HEK293T (cell line): Measurements from ENCODE around the gene ITIH2.
"Not testable (repeated sequence)": the region's sequence is repeated elsewhere in the genome, so short reads cannot be mapped to it uniquely, and the experiment has no call there.

Experiments used
- CTCF ChIA-PET: fragments of 350-600 bp; formaldehyde crosslinking; extraction: SDS; loops from one replicate; lab custom pipeline; 2021; ENCODE audit warnings: antibody characterized with exemption, inconsistent platforms; lab: Yijun Ruan, JAX
- POLR2A ChIA-PET: fragments of 350-600 bp; formaldehyde crosslinking; extraction: SDS; loops from one replicate; lab custom pipeline; 2020; ENCODE audit warnings: antibody characterized with exemption, inconsistent platforms; lab: Yijun Ruan, JAX
- DNase-seq: peaks from one replicate; pipeline ENCODE4 v3.0.0; 2012; ENCODE audit warnings: mixed read lengths; ENCODE audit errors: extremely low spot score
- ARNT ChIP-seq: fragments of 450-650 bp; IDR thresholded peaks from 2 replicates; pipeline ENCODE4 v1.6.1; 2017; ENCODE audit warnings: mild to moderate bottlenecking
- BHLHE40 ChIP-seq: fragments of 450-650 bp; IDR thresholded peaks from 2 replicates; pipeline ENCODE4 v1.6.1; 2016; ENCODE audit warnings: mild to moderate bottlenecking, moderate library complexity, borderline replicate concordance
- CTBP1 ChIP-seq: fragments of 450-650 bp; IDR thresholded peaks from 2 replicates; pipeline ENCODE4 v1.6.1; 2016; ENCODE audit warnings: borderline replicate concordance
- ELF4 ChIP-seq: fragments of 450-650 bp; IDR thresholded peaks from 2 replicates; pipeline ENCODE4 v1.6.1; 2017; ENCODE audit warnings: antibody characterized with exemption
- FOXA1 ChIP-seq: fragments of 450-650 bp; IDR thresholded peaks from 2 replicates; pipeline ENCODE4 v1.6.1; 2016; ENCODE audit warnings: mild to moderate bottlenecking
- FOXK2 ChIP-seq: fragments of 450-650 bp; IDR thresholded peaks from 2 replicates; pipeline ENCODE4 v1.6.1; 2016; ENCODE audit warnings: mild to moderate bottlenecking
- FOXM1 ChIP-seq: fragments of 450-650 bp; IDR thresholded peaks from 2 replicates; pipeline ENCODE4 v1.6.1; 2017; ENCODE audit warnings: mild to moderate bottlenecking, borderline replicate concordance
- HDGF ChIP-seq: fragments of 450-650 bp; IDR thresholded peaks from 2 replicates; pipeline ENCODE4 v1.6.1; 2017; ENCODE audit warnings: antibody characterized with exemption, borderline replicate concordance
- L3MBTL2 ChIP-seq: fragments of 450-650 bp; conservative IDR thresholded peaks from 2 replicates; pipeline ENCODE4 v1.6.1; 2016; ENCODE audit warnings: mild to moderate bottlenecking
- LEF1 ChIP-seq: fragments of 450-650 bp; IDR thresholded peaks from 2 replicates; pipeline ENCODE4 v1.6.1; 2017; ENCODE audit warnings: mild to moderate bottlenecking, borderline replicate concordance
- NFRKB ChIP-seq: fragments of 450-650 bp; IDR thresholded peaks from 2 replicates; pipeline ENCODE4 v1.6.1; 2016; ENCODE audit warnings: mild to moderate bottlenecking, moderate library complexity
- PKNOX1 ChIP-seq: fragments of 450-650 bp; IDR thresholded peaks from 2 replicates; pipeline ENCODE4 v1.6.1; 2016
- SP1 ChIP-seq: fragments of 450-650 bp; IDR thresholded peaks from 2 replicates; pipeline ENCODE4 v1.6.1; 2017
- SUZ12 ChIP-seq: fragments of 450-650 bp; IDR thresholded peaks from 2 replicates; pipeline ENCODE4 v1.6.1; 2016; ENCODE audit warnings: mild to moderate bottlenecking
- TARDBP ChIP-seq: fragments of 450-650 bp; IDR thresholded peaks from 2 replicates; pipeline ENCODE4 v1.6.1; 2016
- ZNF384 ChIP-seq: fragments of 450-650 bp; IDR thresholded peaks from 2 replicates; pipeline ENCODE4 v1.6.1; 2016

The ITIH2 gene

GRCh38 chr10:7776777-7777176 lies 73.7 kb downstream of the ITIH2 start:
- CTCF ChIA-PET = interaction anchor here (0.6 to 0.7 kb wide), 2 partner anchors 9 to 253 kb away, joined by 3 to 6 read pairs; no protein-coding TSS in a partner anchor
- POLR2A ChIA-PET = interaction anchor here (1.1 kb wide), 1 partner anchor 12 kb away, joined by 4 read pairs; the partner anchor contains the start of gene ATP5F1C
- no peak for TF ChIP-seq NFRKB
- TF ChIP-seq CTBP1 = no peak
- TF ChIP-seq TARDBP = no peak
- no peak for TF ChIP-seq FOXA1
- no peak for TF ChIP-seq SUZ12
- TF ChIP-seq LEF1 = no peak
- TF ChIP-seq FOXM1 = no peak
- no peak for TF ChIP-seq HDGF
- no peak for TF ChIP-seq ZNF384
- TF ChIP-seq SP1 = no peak
- TF ChIP-seq ELF4 = no peak
- no peak for TF ChIP-seq ARNT
- no peak for TF ChIP-seq PKNOX1
- no peak for TF ChIP-seq BHLHE40
- no peak for DNase-seq

GRCh38 chr10:7782194-7782593 lies 79.1 kb downstream of the ITIH2 start:
- DNase-seq, POLR2A ChIA-PET, CTCF ChIA-PET: not testable (repeated sequence)

GRCh38 chr10:7786430-7786829 lies 83.3 kb downstream of the ITIH2 start:
- ChIA-PET POLR2A (no interaction called here), CTCF (interaction anchor here (0.6 kb wide), 1 partner anchor 9 kb away, joined by 3 read pairs; no protein-coding TSS in a partner anchor)
- DNase-seq = no peak
- TF ChIP-seq SUZ12 (no peak), HDGF (no peak)

- TF ChIP-seq ELF4 (no peak), CTBP1 (no peak), ARNT (no peak)
- CTCF ChIA-PET = no interaction called here
- DNase-seq = no peak
- POLR2A ChIA-PET = interaction anchor here (0.7 to 2.3 kb wide), 20 partner anchors 10 to 309 kb away, joined by 3 to 36 read pairs (median 4); partner anchors contain the start of gene TAF3
These were observed 84.2 kb downstream of the ITIH2 start for GRCh38 chr10:7787150-7787856.

GRCh38 chr10:7787857-7788638 lies 84.9 kb downstream of the ITIH2 start, which contains the start of the genes ATP5F1C and KIN:
TSS of gene ATP5F1C (plus strand) at chr10:7788177. CDS start at chr10:7788208, 31 bp downstream.
TSS of gene KIN (minus strand) at chr10:7787993. CDS start at chr10:7787933, 60 bp downstream.
- DNase-seq = peak; percentile 98
- POLR2A ChIA-PET = interaction anchor here (0.7 to 2.3 kb wide), 21 partner anchors 9 to 309 kb away, joined by 3 to 36 read pairs (median 4); partner anchors contain the start of gene TAF3
- TF ChIP-seq CTBP1 = no peak
- peak; percentile 91; the same call in 1 of the 2 replicates for TF ChIP-seq HDGF
- no peak for TF ChIP-seq ZNF384
- no peak for TF ChIP-seq NFRKB
- TF ChIP-seq ELF4 = peak; percentile 18
- CTCF ChIA-PET = no interaction called here

- DNase-seq = peak; percentile 17
- POLR2A ChIA-PET = interaction anchor here (1.0 to 2.3 kb wide), 14 partner anchors 8 to 262 kb away, joined by 3 to 36 read pairs (median 4); partner anchors contain the start of gene TAF3
- TF ChIP-seq TARDBP (no peak), ARNT (no peak), SP1 (no peak), LEF1 (no peak), HDGF (no peak), CTBP1 (no peak), ELF4 (no peak), FOXA1 (no peak), L3MBTL2 (no peak), NFRKB (no peak), ZNF384 (no peak), FOXM1 (no peak), SUZ12 (no peak), PKNOX1 (no peak), BHLHE40 (no peak), FOXK2 (no peak)
- CTCF ChIA-PET = no interaction called here
These were observed 85.6 kb downstream of the ITIH2 start for GRCh38 chr10:7788639-7789286.
